ENCODE measurements around the gene OR52E2. TPM values are rescaled to one million over a fixed set of nuclear protein-coding genes. Genes with fewer than 3 reads are reported as not detected.

OR52E2 gene
- total RNA-seq = not detected in 2 replicates
- long read RNA-seq = 0 reads

DNA sequence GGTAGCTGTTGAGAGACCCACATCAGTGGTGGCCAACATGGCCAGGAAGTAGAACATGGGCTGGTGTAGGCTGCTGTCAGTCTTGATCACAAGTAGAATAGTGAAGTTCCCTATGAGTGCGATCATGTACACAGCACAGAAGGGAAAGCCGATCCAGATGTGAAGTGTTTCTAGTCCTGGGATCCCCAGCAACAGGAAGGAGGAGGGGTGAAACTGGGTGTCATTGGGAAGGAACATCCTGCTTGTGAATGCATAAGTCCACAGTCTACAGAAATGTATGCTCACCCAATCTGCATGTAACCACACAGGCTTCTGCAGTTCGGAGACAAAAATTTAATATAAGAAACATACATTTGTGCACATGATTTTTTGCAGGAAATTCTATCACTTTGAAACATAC is at the start of gene OR52E2:
TSS of gene OR52E2 (minus strand) at position 237 of the 400 bp plus-strand sequence. CDS start at position 237, 0 bp downstream.
- Mint-ChIP-seq H3K27me3 (ENCODE audit: unreplicated experiment) (peaks cover 7% of the 10 kb centered on the region), H3K9me3 (ENCODE audit: unreplicated experiment) (no peaks in the 10 kb centered on the region), H3K4me3 (ENCODE audit: unreplicated experiment) (no peak within 1 kb of the TSS), H3K27ac (ENCODE audit: unreplicated experiment) (no peak within 1 kb of the TSS), H3K4me1 (ENCODE audit: unreplicated experiment) (no peaks in the 10 kb centered on the region), H3K36me3 (ENCODE audit: unreplicated experiment) (no peaks in the 10 kb centered on the region)
- no peak for DNase-seq (ENCODE audit: extremely low spot score, unreplicated experiment)
- TF ChIP-seq, protein P1, sequence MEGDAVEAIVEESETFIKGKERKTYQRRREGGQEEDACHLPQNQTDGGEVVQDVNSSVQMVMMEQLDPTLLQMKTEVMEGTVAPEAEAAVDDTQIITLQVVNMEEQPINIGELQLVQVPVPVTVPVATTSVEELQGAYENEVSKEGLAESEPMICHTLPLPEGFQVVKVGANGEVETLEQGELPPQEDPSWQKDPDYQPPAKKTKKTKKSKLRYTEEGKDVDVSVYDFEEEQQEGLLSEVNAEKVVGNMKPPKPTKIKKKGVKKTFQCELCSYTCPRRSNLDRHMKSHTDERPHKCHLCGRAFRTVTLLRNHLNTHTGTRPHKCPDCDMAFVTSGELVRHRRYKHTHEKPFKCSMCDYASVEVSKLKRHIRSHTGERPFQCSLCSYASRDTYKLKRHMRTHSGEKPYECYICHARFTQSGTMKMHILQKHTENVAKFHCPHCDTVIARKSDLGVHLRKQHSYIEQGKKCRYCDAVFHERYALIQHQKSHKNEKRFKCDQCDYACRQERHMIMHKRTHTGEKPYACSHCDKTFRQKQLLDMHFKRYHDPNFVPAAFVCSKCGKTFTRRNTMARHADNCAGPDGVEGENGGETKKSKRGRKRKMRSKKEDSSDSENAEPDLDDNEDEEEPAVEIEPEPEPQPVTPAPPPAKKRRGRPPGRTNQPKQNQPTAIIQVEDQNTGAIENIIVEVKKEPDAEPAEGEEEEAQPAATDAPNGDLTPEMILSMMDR (IDR thresholded peaks at IDR 0.05) = no peak

DNA sequence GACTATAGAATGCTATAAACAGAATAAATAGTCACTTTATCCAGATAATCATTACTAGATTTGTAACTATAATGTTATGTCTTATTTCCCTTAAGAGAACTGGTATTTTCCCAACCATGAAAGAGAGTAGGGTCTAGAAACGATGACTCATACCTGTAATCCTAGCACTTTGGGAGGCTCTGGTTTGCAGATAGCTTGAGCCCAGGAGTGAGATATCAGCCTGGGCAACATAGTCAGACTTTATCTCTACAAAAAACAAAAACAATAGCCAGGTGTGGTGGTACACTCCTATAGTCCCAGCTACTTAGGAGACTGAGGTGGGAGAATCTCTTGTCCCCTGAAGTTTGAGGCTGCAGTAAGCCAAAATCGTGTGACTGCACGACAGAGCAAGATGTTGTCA is 47.9 kb upstream of the OR52E2 start:
- TF ChIP-seq, protein P1 (IDR thresholded peaks at IDR 0.05) = no peak
- H3K4me3 Mint-ChIP-seq (ENCODE audit: unreplicated experiment) = no peak overlapping the region
- peaks cover 1% of the 10 kb centered on the region for H3K27me3 Mint-ChIP-seq (ENCODE audit: unreplicated experiment)
- DNase-seq (ENCODE audit: extremely low spot score, unreplicated experiment) = no peak
- H3K4me1 Mint-ChIP-seq (ENCODE audit: unreplicated experiment) = no peaks in the 10 kb centered on the region
- no peaks in the 10 kb centered on the region for H3K9me3 Mint-ChIP-seq (ENCODE audit: unreplicated experiment)
- H3K36me3 Mint-ChIP-seq (ENCODE audit: unreplicated experiment) = no peaks in the 10 kb centered on the region
- no peak overlapping the region for H3K27ac Mint-ChIP-seq (ENCODE audit: unreplicated experiment)

DNA sequence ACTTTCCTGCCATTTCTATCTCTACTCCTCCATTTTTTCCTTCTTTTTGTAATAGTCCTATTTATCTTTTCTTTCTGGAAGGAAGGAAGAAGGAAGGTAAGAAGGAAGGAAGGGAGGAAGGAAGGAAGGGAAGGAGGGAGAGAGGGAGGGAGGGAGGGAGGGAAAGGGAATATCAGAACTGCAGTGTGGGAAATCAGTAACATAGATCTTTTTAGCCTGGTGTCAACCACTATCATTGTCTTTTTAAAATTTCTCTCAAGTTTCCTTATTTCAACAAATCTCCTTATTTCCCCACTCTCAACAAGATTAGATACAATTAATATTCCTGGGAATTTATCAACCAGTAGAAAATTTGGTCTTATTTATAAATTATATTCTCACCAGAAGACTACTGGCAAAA is 43.6 kb upstream of the OR52E2 start:
- Mint-ChIP-seq H3K4me3 (ENCODE audit: unreplicated experiment) (no peak overlapping the region), H3K9me3 (ENCODE audit: unreplicated experiment) (no peaks in the 10 kb centered on the region), H3K4me1 (ENCODE audit: unreplicated experiment) (no peaks in the 10 kb centered on the region), H3K27me3 (ENCODE audit: unreplicated experiment) (peaks cover 4% of the 10 kb centered on the region), H3K36me3 (ENCODE audit: unreplicated experiment) (no peaks in the 10 kb centered on the region), H3K27ac (ENCODE audit: unreplicated experiment) (no peak overlapping the region)
- TF ChIP-seq, protein P1 (IDR thresholded peaks at IDR 0.05) = no peak
- no peak for DNase-seq (ENCODE audit: extremely low spot score, unreplicated experiment)

DNA sequence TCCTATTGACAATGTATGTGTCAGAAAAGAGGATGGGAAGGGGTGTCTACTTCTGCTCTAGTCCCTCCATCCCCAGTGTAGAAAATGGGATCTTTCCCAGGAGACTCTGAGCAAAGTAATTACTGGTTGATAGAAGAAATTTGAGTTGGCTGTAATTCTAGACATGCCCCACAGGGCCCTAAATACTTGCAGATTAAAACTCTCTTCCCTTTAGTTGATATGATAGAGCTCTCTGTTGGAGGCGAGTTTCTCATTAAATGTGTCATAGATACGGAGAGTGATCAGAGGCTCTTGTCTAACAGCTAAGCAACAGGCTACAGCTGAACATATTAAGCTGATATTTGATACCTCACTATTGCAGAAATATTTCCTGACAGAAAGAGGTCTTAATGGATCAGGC is 42.8 kb upstream of the OR52E2 start:
- H3K27ac Mint-ChIP-seq (ENCODE audit: unreplicated experiment) = no peak overlapping the region
- H3K27me3 Mint-ChIP-seq (ENCODE audit: unreplicated experiment) = peaks cover 4% of the 10 kb centered on the region
- no peaks in the 10 kb centered on the region for H3K4me1 Mint-ChIP-seq (ENCODE audit: unreplicated experiment)
- no peaks in the 10 kb centered on the region for H3K36me3 Mint-ChIP-seq (ENCODE audit: unreplicated experiment)
- H3K4me3 Mint-ChIP-seq (ENCODE audit: unreplicated experiment) = no peak overlapping the region
- TF ChIP-seq, protein P1 (IDR thresholded peaks at IDR 0.05) = no peak
- DNase-seq (ENCODE audit: extremely low spot score, unreplicated experiment) = no peak
- no peaks in the 10 kb centered on the region for H3K9me3 Mint-ChIP-seq (ENCODE audit: unreplicated experiment)

DNA sequence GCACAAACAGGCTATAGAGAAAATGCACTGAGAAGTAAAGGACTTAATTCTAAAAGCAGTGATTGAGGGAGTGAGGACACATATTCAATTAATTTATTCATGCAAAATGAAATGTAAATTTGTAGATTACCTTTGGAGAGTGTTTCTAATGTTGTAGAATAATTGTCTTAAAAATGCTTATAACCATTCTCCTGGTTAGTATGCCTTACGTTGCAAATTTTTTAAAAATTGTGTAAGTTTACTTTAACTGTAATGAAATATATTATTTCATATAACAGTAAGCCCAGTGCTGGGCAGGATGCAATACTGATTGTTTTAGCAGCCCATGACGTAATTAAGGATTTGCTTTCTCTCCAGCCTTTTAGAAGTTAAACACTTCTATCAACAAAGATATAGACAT is 36.6 kb upstream of the OR52E2 start:
- H3K4me1 Mint-ChIP-seq (ENCODE audit: unreplicated experiment) = no peaks in the 10 kb centered on the region
- H3K27me3 Mint-ChIP-seq (ENCODE audit: unreplicated experiment) = peaks cover 2% of the 10 kb centered on the region
- H3K9me3 Mint-ChIP-seq (ENCODE audit: unreplicated experiment) = no peaks in the 10 kb centered on the region

More for the DNA sequence above, 36.6 kb upstream of the OR52E2 start:
- Mint-ChIP-seq H3K27ac (ENCODE audit: unreplicated experiment) (no peak overlapping the region), H3K4me3 (ENCODE audit: unreplicated experiment) (no peak overlapping the region), H3K36me3 (ENCODE audit: unreplicated experiment) (no peaks in the 10 kb centered on the region)
- TF ChIP-seq, protein P1 (IDR thresholded peaks at IDR 0.05) = no peak
- no peak for DNase-seq (ENCODE audit: extremely low spot score, unreplicated experiment)

All from osteocyte (in vitro differentiated cells).